ENCODE results near the gene GRIA3. TPM values are rescaled to one million over a fixed set of nuclear protein-coding genes. Genes with fewer than 3 reads are reported as not detected.

The GRIA3 gene
- total and polyA plus RNA-seq, 10 of the 15 experiments (the other 5 are each of a cell fraction or from before 2014, with no cell fraction given): 0.45 to 4.3 (median 2.2) TPM

DNA sequence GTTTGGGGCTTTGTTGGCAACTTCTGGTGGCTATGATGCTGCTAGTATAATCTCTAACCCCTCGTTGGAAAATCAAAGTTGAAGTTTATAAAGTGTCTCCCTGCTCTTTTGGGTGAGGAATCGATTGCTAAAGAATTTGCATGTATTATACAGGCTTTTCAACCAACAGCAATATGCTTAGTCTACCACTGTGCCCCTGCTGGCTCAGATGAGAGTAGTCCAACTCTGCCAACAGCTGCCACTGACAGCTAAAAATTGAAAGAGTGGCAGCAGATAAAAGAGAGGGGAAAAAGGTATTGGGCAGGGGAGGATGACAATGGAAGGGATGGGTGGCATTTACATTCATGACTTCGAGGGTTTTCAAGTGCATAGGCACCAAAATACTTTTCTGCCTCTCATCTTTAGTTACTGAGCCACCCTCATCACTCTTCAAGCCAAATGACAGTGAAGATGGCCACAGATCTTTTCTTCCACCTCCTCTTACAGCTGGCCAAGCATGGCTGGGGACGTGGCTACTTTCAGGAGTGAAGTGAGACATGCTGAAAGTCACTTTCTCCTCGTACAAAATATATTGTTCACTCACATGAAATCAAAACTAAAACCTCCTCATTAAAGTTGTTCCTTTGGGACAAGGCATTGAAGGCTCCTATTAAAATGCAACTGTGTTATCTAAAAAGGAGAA is 2.7 kb upstream of the GRIA3 start (continued):
- TF ChIP-seq, protein P1, sequence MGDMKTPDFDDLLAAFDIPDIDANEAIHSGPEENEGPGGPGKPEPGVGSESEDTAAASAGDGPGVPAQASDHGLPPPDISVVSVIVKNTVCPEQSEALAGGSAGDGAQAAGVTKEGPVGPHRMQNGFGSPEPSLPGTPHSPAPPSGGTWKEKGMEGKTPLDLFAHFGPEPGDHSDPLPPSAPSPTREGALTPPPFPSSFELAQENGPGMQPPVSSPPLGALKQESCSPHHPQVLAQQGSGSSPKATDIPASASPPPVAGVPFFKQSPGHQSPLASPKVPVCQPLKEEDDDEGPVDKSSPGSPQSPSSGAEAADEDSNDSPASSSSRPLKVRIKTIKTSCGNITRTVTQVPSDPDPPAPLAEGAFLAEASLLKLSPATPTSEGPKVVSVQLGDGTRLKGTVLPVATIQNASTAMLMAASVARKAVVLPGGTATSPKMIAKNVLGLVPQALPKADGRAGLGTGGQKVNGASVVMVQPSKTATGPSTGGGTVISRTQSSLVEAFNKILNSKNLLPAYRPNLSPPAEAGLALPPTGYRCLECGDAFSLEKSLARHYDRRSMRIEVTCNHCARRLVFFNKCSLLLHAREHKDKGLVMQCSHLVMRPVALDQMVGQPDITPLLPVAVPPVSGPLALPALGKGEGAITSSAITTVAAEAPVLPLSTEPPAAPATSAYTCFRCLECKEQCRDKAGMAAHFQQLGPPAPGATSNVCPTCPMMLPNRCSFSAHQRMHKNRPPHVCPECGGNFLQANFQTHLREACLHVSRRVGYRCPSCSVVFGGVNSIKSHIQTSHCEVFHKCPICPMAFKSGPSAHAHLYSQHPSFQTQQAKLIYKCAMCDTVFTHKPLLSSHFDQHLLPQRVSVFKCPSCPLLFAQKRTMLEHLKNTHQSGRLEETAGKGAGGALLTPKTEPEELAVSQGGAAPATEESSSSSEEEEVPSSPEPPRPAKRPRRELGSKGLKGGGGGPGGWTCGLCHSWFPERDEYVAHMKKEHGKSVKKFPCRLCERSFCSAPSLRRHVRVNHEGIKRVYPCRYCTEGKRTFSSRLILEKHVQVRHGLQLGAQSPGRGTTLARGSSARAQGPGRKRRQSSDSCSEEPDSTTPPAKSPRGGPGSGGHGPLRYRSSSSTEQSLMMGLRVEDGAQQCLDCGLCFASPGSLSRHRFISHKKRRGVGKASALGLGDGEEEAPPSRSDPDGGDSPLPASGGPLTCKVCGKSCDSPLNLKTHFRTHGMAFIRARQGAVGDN (IDR thresholded peaks at IDR 0.05): no peak
- TF ChIP-seq, protein P2, sequence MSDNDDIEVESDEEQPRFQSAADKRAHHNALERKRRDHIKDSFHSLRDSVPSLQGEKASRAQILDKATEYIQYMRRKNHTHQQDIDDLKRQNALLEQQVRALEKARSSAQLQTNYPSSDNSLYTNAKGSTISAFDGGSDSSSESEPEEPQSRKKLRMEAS (IDR thresholded peaks at IDR 0.05; ENCODE audit: low read depth, low read length): no peak

DNA sequence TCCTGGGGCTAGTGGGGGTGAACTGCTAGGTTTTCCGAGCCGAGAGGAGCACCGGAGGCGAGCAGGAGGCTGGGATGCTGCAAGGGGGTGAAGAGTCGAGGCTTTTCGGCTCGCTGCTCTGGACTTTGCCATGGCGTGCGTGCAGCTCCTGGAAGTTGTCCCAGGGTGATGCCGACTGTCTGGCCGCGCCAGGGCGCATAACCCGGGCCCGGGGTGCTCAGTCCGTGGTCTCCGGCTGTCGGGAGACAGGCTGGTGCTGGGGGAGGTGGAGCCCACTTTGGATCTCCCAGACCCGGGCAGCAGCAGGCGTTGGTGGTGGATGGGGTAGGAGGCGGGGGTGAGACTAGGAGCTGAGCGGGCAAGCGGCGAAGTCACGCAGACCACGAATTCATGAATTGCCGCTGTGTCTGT is 793 bp downstream of the GRIA3 start:
- Histone ChIP-seq H2AFZ (ENCODE audit: control insufficient read depth, low read depth, low read length) (no peak overlapping the region), H3K27ac (ENCODE audit: control insufficient read depth, insufficient read depth) (no peak overlapping the region), H3K4me2 (ENCODE audit: control insufficient read depth, insufficient read depth) (peak overlapping the region; percentile 25; the same call in 1 of the 2 replicates), H3K79me2 (ENCODE audit: control insufficient read depth, insufficient read depth, low read length) (no peaks in the 10 kb centered on the region), H3K4me1 (ENCODE audit: control insufficient read depth, insufficient read depth, low read length) (no peaks in the 10 kb centered on the region), H3K9ac (ENCODE audit: control insufficient read depth, insufficient read depth, low read length) (no peak overlapping the region), H3K4me3 (no peak overlapping the region), H3K9me3 (replicated peaks; ENCODE audit: control insufficient read depth, insufficient read depth, low read length) (no peaks in the 10 kb centered on the region), H4K20me1 (ENCODE audit: control insufficient read depth, insufficient read depth) (no peaks in the 10 kb centered on the region), H3K27me3 (replicated peaks in 1 of 2; ENCODE audit: control insufficient read depth in 2 of 2, insufficient read depth in 2 of 2, low read length in 1 of 2) (no peaks in the 10 kb centered on the region), H3K36me3 (ENCODE audit: control insufficient read depth in 2 of 2, insufficient read depth in 2 of 2, low read length in 1 of 2) (no peaks in the 10 kb centered on the region)
- CTCF ChIA-PET: no interaction called here
- TF ChIP-seq NR2C2 (IDR thresholded peaks at IDR 0.05; ENCODE audit: borderline replicate concordance, control insufficient read depth, insufficient read length, low read depth): no peak
- TF ChIP-seq WRNIP1 (IDR thresholded peaks at IDR 0.05; ENCODE audit: borderline replicate concordance, low read depth, low read length): no peak
- TF ChIP-seq, protein P1 (IDR thresholded peaks at IDR 0.05): no peak
- TF ChIP-seq, protein P3, sequence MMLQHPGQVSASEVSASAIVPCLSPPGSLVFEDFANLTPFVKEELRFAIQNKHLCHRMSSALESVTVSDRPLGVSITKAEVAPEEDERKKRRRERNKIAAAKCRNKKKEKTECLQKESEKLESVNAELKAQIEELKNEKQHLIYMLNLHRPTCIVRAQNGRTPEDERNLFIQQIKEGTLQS (IDR thresholded peaks at IDR 0.05; ENCODE audit: borderline replicate concordance, extremely low read depth, low read depth, low read length): no peak
- TF ChIP-seq YY1 (IDR thresholded peaks at IDR 0.05; ENCODE audit: low read depth, low read length): no peak
- no peak for TF ChIP-seq CBX3 (IDR thresholded peaks at IDR 0.05; ENCODE audit: borderline replicate concordance, low read depth)
- POLR2A ChIA-PET: no interaction called here
- in situ Hi-C loops (cut with MboI) (loop anchor here (10.0 kb wide), 1 partner anchor 240 kb away; no protein-coding TSS in a partner anchor), intact Hi-C loops (cut with micrococcal nuclease; ENCODE audit: unreplicated experiment) (no loop called here)
- RAD21 ChIA-PET (ENCODE audit: unreplicated experiment): interaction anchor here (0.6 kb wide), 1 partner anchor 77 kb away, joined by 3 read pairs; no protein-coding TSS in a partner anchor
- 41% methylated on average over 27 of the region's 27 CpGs for WGBS (ENCODE audit: insufficient coverage, insufficient replicate concordance, low lambda C conversion rate, missing lambda C conversion rate)
- ATAC-seq (peak; percentile 40), FAIRE-seq (no peak), DNase-seq (ENCODE audit: low read depth, low spot score) (no peak)
- no TSS peak for BruUV-seq (replicated peaks)
- SMC1A ChIA-PET (ENCODE audit: uncharacterized antibody, unreplicated experiment): no interaction called here
